Measurements from ENCODE around the gene PKIB. TPM values are rescaled to one million over a fixed set of nuclear protein-coding genes. Genes with fewer than 3 reads are reported as not detected.
"Not testable (repeated sequence)": the region's sequence is repeated elsewhere in the genome, so short reads cannot be mapped to it uniquely, and the experiment has no call there.

Gene PKIB
- total and polyA plus RNA-seq, 4 donors = 1.4 to 14.4 (median 2.1) TPM

DNA sequence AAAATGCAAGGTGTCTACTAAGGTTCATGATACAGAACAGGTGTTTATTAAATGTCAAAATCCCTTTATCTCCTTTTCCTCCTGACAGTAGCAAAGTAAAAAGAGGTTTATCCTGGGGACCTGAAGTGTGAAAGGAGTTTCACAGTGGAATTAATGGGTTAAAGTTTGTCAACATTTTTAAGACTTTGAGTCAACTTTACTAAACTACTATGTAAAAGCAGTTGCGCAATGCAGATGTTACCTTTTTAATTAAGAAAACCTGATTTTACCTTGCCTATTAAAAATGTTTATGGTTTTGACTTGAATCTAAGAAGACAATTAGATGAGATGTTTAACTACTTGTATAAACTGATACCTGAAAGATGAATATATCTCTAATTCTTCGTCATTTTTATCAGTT is 14.6 kb downstream of the PKIB start:
- H3K36me3 ChIP-seq (ENCODE audit: control insufficient read depth in 1 of 2, insufficient read depth in 2 of 2, low read length in 1 of 2) = no peaks in the 10 kb centered on the region
- no peaks in the 10 kb centered on the region for H3K27me3 ChIP-seq (ENCODE audit: control insufficient read depth in 1 of 2, insufficient read depth in 2 of 2, low read length in 1 of 2)
- H3K27ac ChIP-seq (ENCODE audit: low read depth in 1 of 2, low read length in 2 of 2) = no peak overlapping the region
- H3K9me3 ChIP-seq (ENCODE audit: control insufficient read depth, low read length) = no peaks in the 10 kb centered on the region
- H3K4me1 ChIP-seq (ENCODE audit: control insufficient read depth in 1 of 2, insufficient read depth in 2 of 2, low read length in 2 of 2) = no peaks in the 10 kb centered on the region
- no peak for ATAC-seq (ENCODE audit: low FRiP score)
- intact Hi-C loops (cut with DNase I) = no loop called here
- 88 to 91% methylated on average over 2 of the region's 2 CpGs for WGBS, 2 donors
- no peak overlapping the region for H3K4me3 ChIP-seq (ENCODE audit: low read length in 2 of 2)
- no peak for DNase-seq

DNA sequence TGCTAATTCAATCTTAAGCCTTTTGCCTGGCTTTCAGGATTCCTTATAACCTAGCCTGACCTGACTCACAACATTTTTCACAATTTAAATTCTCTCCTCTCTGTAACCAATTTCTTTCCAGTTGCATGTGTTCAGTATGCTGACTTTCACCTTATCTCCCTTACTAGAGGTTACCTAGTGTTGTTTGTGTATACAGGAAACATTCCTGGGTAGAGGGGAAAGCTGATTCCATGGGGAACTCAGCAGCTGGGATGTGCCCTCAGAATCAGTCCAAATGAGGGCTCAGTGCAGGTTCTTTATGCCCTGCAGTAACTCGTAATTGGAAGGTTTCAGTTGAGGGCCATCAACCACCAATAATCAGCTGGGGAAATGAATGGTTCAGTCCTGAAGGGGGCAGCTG is 18.5 kb downstream of the PKIB start:
- no peaks in the 10 kb centered on the region for H3K9me3 ChIP-seq (ENCODE audit: control insufficient read depth, low read length)
- no peaks in the 10 kb centered on the region for H3K4me1 ChIP-seq (ENCODE audit: control insufficient read depth in 1 of 2, insufficient read depth in 2 of 2, low read length in 2 of 2)
- ATAC-seq (ENCODE audit: low FRiP score) (no peak), DNase-seq (no peak)
- no peaks in the 10 kb centered on the region for H3K36me3 ChIP-seq (ENCODE audit: control insufficient read depth in 1 of 2, insufficient read depth in 2 of 2, low read length in 1 of 2)
- H3K27ac ChIP-seq (ENCODE audit: low read depth in 1 of 2, low read length in 2 of 2) = no peak overlapping the region
- intact Hi-C loops (cut with DNase I) = no loop called here
- no peaks in the 10 kb centered on the region for H3K27me3 ChIP-seq (ENCODE audit: control insufficient read depth in 1 of 2, insufficient read depth in 2 of 2, low read length in 1 of 2)
- 50 to 74% methylated on average over 1 of the region's 1 CpG for WGBS, 2 donors
- no peak overlapping the region for H3K4me3 ChIP-seq (ENCODE audit: low read length in 2 of 2)

DNA sequence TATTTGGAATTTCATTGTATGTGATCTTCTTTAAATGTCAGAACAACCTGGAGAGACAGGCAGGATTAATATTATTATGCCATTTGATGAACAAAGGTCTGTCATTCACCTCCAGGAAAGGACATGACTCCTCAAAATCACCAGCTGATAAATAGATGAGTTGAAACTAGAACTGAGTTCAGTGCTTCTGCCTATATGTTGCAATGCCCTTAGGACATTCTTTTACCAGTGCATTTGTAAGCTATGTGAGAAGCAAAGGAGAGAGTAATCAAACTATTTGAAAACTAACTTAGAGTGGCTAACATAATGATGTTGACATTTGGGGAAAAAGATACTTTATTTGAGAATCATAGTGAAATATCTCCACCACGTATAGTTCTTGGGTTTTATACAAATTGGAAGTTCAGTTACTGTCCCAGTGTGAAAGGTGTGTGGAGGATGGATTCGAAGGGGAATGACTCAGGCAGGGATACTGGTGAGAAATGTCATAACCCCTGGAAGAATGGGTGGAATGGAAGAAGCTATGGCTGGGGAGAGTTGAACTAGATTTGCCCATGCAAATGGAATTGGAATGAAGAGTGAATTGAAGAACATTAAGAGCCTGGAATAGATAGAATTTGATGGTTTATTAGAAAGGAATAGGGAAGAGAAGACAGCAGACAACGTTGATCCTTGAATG is 21.5 kb downstream of the PKIB start:
- no peak for DNase-seq
- intact Hi-C loops (cut with DNase I) = no loop called here
- no peaks in the 10 kb centered on the region for H3K27me3 ChIP-seq (ENCODE audit: control insufficient read depth in 1 of 2, insufficient read depth in 2 of 2, low read length in 1 of 2)

DNA sequence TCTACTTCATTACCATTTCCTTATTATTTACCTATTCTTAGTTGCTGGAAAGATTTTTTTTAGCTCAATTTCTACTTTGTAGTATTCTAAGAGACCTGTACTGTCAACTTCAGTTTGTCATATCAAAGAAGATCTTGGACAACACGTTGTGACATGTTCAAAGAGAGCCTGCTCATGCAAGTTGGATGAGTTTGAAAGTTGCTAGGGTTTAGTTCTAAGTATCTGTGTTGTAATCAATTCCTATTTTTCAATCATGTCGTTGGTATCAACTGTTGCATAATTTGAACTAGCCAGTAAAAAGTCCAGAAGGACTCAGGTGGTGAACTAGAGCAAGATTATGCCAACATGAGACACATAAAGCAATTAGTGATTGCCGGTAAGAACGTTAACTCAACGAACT is 30.2 kb downstream of the PKIB start:
- no peaks in the 10 kb centered on the region for H3K4me1 ChIP-seq (ENCODE audit: control insufficient read depth in 1 of 2, insufficient read depth in 2 of 2, low read length in 2 of 2)
- ATAC-seq (ENCODE audit: low FRiP score) (no peak), DNase-seq (no peak)
- no peak overlapping the region for H3K27ac ChIP-seq (ENCODE audit: low read depth in 1 of 2, low read length in 2 of 2)
- intact Hi-C loops (cut with DNase I) = no loop called here
- H3K27me3 ChIP-seq (ENCODE audit: control insufficient read depth in 1 of 2, insufficient read depth in 2 of 2, low read length in 1 of 2) = no peaks in the 10 kb centered on the region
- H3K9me3 ChIP-seq (ENCODE audit: control insufficient read depth, low read length) = no peaks in the 10 kb centered on the region
- no peaks in the 10 kb centered on the region for H3K36me3 ChIP-seq (ENCODE audit: control insufficient read depth in 1 of 2, insufficient read depth in 2 of 2, low read length in 1 of 2)
- 84 to 87% methylated on average over 5 of the region's 5 CpGs for WGBS, 2 donors
- H3K4me3 ChIP-seq (ENCODE audit: low read length in 2 of 2) = no peak overlapping the region

More for the DNA sequence above, 21.5 kb downstream of the PKIB start:
- ATAC-seq (ENCODE audit: low FRiP score) = no peak
- Histone ChIP-seq H3K27ac (ENCODE audit: low read depth in 1 of 2, low read length in 2 of 2) (no peak overlapping the region), H3K4me3 (ENCODE audit: low read length in 2 of 2) (no peak overlapping the region), H3K36me3 (ENCODE audit: control insufficient read depth in 1 of 2, insufficient read depth in 2 of 2, low read length in 1 of 2) (no peaks in the 10 kb centered on the region), H3K9me3 (ENCODE audit: control insufficient read depth, low read length) (no peaks in the 10 kb centered on the region), H3K4me1 (ENCODE audit: control insufficient read depth in 1 of 2, insufficient read depth in 2 of 2, low read length in 2 of 2) (no peaks in the 10 kb centered on the region)
- 66 to 74% methylated on average over 3 of the region's 3 CpGs for WGBS, 2 donors

DNA sequence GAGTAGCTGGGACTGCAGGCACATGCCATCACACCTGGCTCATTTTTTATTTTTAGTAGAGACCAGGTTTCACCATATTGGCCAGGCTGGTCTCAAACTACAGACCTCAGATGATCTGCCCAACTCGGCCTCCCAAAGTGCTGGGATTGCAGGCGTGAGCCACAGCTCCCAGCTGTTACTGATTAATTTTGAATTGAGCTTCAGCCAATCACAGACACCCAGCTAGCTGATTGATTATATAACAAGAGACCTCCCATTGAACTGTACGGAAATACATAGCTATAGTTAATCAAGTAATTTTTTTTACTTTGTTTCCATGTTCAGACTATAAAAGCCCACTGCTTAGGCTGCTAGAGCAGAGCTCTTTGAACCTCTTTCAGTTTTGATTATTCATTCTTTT is 31.6 kb downstream of the PKIB start:
- Histone ChIP-seq H3K4me3 (ENCODE audit: low read length in 2 of 2) (no peak overlapping the region), H3K9me3 (ENCODE audit: control insufficient read depth, low read length) (no peaks in the 10 kb centered on the region), H3K36me3 (ENCODE audit: control insufficient read depth in 1 of 2, insufficient read depth in 2 of 2, low read length in 1 of 2) (no peaks in the 10 kb centered on the region), H3K27me3 (ENCODE audit: control insufficient read depth in 1 of 2, insufficient read depth in 2 of 2, low read length in 1 of 2) (no peaks in the 10 kb centered on the region), H3K4me1 (ENCODE audit: control insufficient read depth in 1 of 2, insufficient read depth in 2 of 2, low read length in 2 of 2) (no peaks in the 10 kb centered on the region), H3K27ac (ENCODE audit: low read depth in 1 of 2, low read length in 2 of 2) (no peak overlapping the region)
- no peak for ATAC-seq (ENCODE audit: low FRiP score)
- no peak for DNase-seq
- 71 to 73% methylated on average over 3 of the region's 3 CpGs for WGBS, 2 donors
- intact Hi-C loops (cut with DNase I) = no loop called here

DNA sequence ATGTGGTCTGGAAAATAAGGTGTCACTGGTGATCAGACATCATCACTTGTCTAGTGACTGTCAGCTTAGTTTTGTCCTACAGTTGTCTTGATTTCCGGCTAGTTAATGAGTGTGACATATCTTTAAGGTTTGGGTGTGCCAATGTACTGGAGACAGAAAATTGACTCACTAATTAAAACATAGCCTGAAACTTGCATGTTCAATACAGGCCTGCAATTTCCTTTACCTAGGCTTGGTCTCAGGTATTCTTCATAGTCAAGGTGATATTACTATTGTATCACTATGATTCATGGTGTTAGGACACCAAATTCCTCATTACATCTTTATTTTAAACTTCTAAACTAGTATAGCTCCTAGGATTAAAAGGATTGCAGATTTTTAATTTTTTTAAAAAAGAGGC is 32.4 kb downstream of the PKIB start:
- H3K36me3 ChIP-seq (ENCODE audit: control insufficient read depth in 1 of 2, insufficient read depth in 2 of 2, low read length in 1 of 2); H3K4me1 ChIP-seq (ENCODE audit: control insufficient read depth in 1 of 2, insufficient read depth in 2 of 2, low read length in 2 of 2); H3K4me3 ChIP-seq (ENCODE audit: low read length in 2 of 2); DNase-seq; intact Hi-C loops (cut with DNase I); H3K27ac ChIP-seq (ENCODE audit: low read depth in 1 of 2, low read length in 2 of 2); H3K27me3 ChIP-seq (ENCODE audit: control insufficient read depth in 1 of 2, insufficient read depth in 2 of 2, low read length in 1 of 2); H3K9me3 ChIP-seq (ENCODE audit: control insufficient read depth, low read length); ATAC-seq (ENCODE audit: low FRiP score): not testable (repeated sequence)
- WGBS, 2 donors = 87 to 95% methylated on average over 1 of the region's 1 CpG

DNA sequence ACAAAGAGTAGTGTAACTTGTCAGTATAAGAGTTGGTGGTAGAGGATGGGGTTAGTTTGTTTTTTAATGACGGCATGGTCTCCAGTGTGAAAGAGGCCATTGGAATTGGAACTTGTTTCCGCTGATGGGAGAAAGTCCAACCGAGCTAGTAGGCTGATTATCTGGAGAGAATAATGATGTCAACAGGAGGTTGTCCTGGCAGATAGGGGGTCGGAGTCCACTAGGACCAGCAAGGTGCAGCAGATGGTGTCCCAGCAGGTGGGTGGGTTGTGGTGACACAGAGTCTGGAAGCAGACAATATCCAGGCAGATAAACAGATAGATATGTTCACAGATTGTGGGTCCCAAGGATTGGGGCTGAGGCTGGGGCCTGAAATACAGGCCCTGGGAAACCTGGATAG is 35.1 kb downstream of the PKIB start:
- Histone ChIP-seq H3K36me3 (ENCODE audit: control insufficient read depth in 1 of 2, insufficient read depth in 2 of 2, low read length in 1 of 2) (no peaks in the 10 kb centered on the region), H3K9me3 (ENCODE audit: control insufficient read depth, low read length) (no peaks in the 10 kb centered on the region), H3K4me1 (ENCODE audit: control insufficient read depth in 1 of 2, insufficient read depth in 2 of 2, low read length in 2 of 2) (no peaks in the 10 kb centered on the region), H3K27ac (ENCODE audit: low read depth in 1 of 2, low read length in 2 of 2) (no peak overlapping the region), H3K4me3 (ENCODE audit: low read length in 2 of 2) (no peak overlapping the region), H3K27me3 (ENCODE audit: control insufficient read depth in 1 of 2, insufficient read depth in 2 of 2, low read length in 1 of 2) (no peaks in the 10 kb centered on the region)
- no peak for DNase-seq
- intact Hi-C loops (cut with DNase I) = no loop called here
- ATAC-seq (ENCODE audit: low FRiP score) = no peak
- WGBS, 2 donors = 82 to 83% methylated on average over 4 of the region's 4 CpGs

DNA sequence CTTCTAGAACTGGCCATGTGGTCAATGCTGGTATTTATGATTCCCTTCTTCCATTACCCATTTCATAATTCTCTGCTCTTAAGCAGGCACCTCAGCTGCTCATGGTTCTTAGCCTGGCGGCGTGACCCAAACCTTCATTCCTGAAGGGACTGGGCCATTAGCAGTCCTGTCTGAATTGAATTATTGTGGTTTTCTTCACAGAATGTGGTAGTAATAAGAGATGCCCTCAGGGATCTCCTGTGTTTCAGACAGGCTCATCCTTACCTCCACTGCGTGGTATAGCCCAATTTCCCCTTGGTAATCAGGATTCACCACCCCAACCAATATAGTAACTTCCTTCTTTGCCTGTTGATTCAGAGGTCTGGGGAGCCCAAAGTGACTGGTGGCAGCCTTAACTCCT is 37.6 kb downstream of the PKIB start:
- 67 to 87% methylated on average over 3 of the region's 3 CpGs for WGBS, 2 donors
- Histone ChIP-seq H3K27me3 (ENCODE audit: control insufficient read depth in 1 of 2, insufficient read depth in 2 of 2, low read length in 1 of 2) (no peaks in the 10 kb centered on the region), H3K27ac (ENCODE audit: low read depth in 1 of 2, low read length in 2 of 2) (no peak overlapping the region), H3K4me1 (ENCODE audit: control insufficient read depth in 1 of 2, insufficient read depth in 2 of 2, low read length in 2 of 2) (no peaks in the 10 kb centered on the region), H3K9me3 (ENCODE audit: control insufficient read depth, low read length) (no peaks in the 10 kb centered on the region), H3K36me3 (ENCODE audit: control insufficient read depth in 1 of 2, insufficient read depth in 2 of 2, low read length in 1 of 2) (no peaks in the 10 kb centered on the region), H3K4me3 (ENCODE audit: low read length in 2 of 2) (no peak overlapping the region)
- ATAC-seq (ENCODE audit: low FRiP score) (no peak), DNase-seq (no peak)
- intact Hi-C loops (cut with DNase I) = no loop called here

DNA sequence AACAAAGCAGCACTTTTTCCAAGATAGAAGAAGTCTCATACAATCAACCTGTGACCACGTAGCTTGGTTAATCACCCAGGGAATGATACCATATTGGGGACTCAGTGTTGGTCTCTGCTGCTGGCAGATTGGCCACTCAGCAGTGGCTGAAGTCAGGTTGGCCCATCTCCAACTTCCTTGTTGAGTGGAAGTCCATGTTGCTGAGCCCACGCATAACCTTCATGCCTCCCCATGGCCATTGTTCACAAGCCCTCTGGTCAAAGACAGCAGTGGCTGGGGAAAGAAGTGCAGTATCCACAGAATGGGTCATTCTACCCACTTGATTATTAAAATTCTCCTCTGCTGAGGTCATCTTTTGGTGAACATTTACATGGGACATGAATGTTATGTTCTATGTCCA is 38.5 kb downstream of the PKIB start:
- H3K27ac ChIP-seq (ENCODE audit: low read depth in 1 of 2, low read length in 2 of 2) = no peak overlapping the region
- H3K4me3 ChIP-seq (ENCODE audit: low read length in 2 of 2) = no peak overlapping the region
- H3K27me3 ChIP-seq (ENCODE audit: control insufficient read depth in 1 of 2, insufficient read depth in 2 of 2, low read length in 1 of 2) = no peaks in the 10 kb centered on the region
- intact Hi-C loops (cut with DNase I) = no loop called here
- ATAC-seq (ENCODE audit: low FRiP score) = no peak
- WGBS, 2 donors = 70 to 89% methylated on average over 2 of the region's 2 CpGs
- no peaks in the 10 kb centered on the region for H3K9me3 ChIP-seq (ENCODE audit: control insufficient read depth, low read length)
- DNase-seq = no peak
- no peaks in the 10 kb centered on the region for H3K4me1 ChIP-seq (ENCODE audit: control insufficient read depth in 1 of 2, insufficient read depth in 2 of 2, low read length in 2 of 2)
- no peaks in the 10 kb centered on the region for H3K36me3 ChIP-seq (ENCODE audit: control insufficient read depth in 1 of 2, insufficient read depth in 2 of 2, low read length in 1 of 2)

Measured in aorta (tissue), 5 donors.